ENCODE data around the gene SLC16A12.

GRCh38 chr10:89494068-89494467 lies 41.3 kb downstream of the SLC16A12 start:
- TF ChIP-seq CTCF (IDR thresholded peaks at IDR 0.05) = no peak
- no peak for TF ChIP-seq POLR2A (IDR thresholded peaks at IDR 0.05)
